ENCODE data around the gene CDK15.

DNA sequence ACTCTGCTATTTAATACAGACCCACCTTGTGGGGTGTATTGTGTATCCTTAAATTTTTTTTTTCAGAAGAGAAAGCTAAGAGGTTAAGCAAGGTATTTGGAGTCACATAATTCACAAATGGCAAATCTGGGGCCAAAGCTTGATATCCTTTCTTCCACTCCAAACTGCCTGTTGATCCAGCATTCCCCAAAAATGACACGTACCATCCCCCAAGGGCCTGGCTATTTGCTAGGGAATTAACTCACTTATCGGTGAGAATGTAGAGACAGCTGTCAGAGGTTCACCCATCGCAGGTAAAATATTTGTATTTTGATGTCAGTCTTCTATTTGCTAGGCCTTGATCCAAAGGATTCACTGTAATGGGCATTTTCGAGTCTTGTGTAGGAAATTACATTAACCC, 123.7 kb downstream of the CDK15 start:
- TF ChIP-seq EZH2 (IDR thresholded peaks at IDR 0.05; ENCODE audit: low read depth, unreplicated experiment), result no peak
- TF ChIP-seq POLR2AphosphoS5 (IDR thresholded peaks at IDR 0.05; ENCODE audit: low read depth), result no peak
- TF ChIP-seq STAT1 (IDR thresholded peaks at IDR 0.05; ENCODE audit: unreplicated experiment), result no peak
- TF ChIP-seq, protein P1, sequence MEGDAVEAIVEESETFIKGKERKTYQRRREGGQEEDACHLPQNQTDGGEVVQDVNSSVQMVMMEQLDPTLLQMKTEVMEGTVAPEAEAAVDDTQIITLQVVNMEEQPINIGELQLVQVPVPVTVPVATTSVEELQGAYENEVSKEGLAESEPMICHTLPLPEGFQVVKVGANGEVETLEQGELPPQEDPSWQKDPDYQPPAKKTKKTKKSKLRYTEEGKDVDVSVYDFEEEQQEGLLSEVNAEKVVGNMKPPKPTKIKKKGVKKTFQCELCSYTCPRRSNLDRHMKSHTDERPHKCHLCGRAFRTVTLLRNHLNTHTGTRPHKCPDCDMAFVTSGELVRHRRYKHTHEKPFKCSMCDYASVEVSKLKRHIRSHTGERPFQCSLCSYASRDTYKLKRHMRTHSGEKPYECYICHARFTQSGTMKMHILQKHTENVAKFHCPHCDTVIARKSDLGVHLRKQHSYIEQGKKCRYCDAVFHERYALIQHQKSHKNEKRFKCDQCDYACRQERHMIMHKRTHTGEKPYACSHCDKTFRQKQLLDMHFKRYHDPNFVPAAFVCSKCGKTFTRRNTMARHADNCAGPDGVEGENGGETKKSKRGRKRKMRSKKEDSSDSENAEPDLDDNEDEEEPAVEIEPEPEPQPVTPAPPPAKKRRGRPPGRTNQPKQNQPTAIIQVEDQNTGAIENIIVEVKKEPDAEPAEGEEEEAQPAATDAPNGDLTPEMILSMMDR (conservative IDR thresholded peaks at IDR 0.05; ENCODE audit: low read depth in 2 of 2), result no peak
- TF ChIP-seq CREB1 (CRISPR knock-in tag; IDR thresholded peaks at IDR 0.05; ENCODE audit: low read depth), result no peak
- TF ChIP-seq, protein P2, sequence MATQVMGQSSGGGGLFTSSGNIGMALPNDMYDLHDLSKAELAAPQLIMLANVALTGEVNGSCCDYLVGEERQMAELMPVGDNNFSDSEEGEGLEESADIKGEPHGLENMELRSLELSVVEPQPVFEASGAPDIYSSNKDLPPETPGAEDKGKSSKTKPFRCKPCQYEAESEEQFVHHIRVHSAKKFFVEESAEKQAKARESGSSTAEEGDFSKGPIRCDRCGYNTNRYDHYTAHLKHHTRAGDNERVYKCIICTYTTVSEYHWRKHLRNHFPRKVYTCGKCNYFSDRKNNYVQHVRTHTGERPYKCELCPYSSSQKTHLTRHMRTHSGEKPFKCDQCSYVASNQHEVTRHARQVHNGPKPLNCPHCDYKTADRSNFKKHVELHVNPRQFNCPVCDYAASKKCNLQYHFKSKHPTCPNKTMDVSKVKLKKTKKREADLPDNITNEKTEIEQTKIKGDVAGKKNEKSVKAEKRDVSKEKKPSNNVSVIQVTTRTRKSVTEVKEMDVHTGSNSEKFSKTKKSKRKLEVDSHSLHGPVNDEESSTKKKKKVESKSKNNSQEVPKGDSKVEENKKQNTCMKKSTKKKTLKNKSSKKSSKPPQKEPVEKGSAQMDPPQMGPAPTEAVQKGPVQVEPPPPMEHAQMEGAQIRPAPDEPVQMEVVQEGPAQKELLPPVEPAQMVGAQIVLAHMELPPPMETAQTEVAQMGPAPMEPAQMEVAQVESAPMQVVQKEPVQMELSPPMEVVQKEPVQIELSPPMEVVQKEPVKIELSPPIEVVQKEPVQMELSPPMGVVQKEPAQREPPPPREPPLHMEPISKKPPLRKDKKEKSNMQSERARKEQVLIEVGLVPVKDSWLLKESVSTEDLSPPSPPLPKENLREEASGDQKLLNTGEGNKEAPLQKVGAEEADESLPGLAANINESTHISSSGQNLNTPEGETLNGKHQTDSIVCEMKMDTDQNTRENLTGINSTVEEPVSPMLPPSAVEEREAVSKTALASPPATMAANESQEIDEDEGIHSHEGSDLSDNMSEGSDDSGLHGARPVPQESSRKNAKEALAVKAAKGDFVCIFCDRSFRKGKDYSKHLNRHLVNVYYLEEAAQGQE (IDR thresholded peaks at IDR 0.05; ENCODE audit: unreplicated experiment), result no peak
- TF ChIP-seq, protein P3, sequence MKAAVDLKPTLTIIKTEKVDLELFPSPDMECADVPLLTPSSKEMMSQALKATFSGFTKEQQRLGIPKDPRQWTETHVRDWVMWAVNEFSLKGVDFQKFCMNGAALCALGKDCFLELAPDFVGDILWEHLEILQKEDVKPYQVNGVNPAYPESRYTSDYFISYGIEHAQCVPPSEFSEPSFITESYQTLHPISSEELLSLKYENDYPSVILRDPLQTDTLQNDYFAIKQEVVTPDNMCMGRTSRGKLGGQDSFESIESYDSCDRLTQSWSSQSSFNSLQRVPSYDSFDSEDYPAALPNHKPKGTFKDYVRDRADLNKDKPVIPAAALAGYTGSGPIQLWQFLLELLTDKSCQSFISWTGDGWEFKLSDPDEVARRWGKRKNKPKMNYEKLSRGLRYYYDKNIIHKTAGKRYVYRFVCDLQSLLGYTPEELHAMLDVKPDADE (IDR thresholded peaks at IDR 0.05), result no peak
- no peak for TF ChIP-seq EZH2phosphoT487 (IDR thresholded peaks at IDR 0.05; ENCODE audit: unreplicated experiment)
- TF ChIP-seq ZNF114 (CRISPR knock-in tag; IDR thresholded peaks at IDR 0.05), result no peak
